GM13976 (cell line): ENCODE data around the gene POFUT2.

ENCODE experiments used
- DNase-seq: peaks from one replicate; pipeline ENCODE4 v3.0.0; 2012; ENCODE audit warnings: low spot score
- CTCF ChIP-seq: IDR thresholded peaks from 2 replicates; pipeline ENCODE4 v1.5.1; 2012; ENCODE audit warnings: borderline replicate concordance, mild to moderate bottlenecking; ENCODE audit not compliant: insufficient read depth; ENCODE audit errors: extremely low read depth, missing control alignments, control extremely low read depth
- in situ Hi-C: fragments of 300-500 bp; cut with MboI; formaldehyde crosslinking; loops from one replicate; pipeline ENCODE4 v1.12.0; 2022; ENCODE audit warnings: low sequenced_read_pairs, mixed read lengths, inconsistent platforms; ENCODE audit not compliant: unreplicated experiment

The POFUT2 gene

DNA sequence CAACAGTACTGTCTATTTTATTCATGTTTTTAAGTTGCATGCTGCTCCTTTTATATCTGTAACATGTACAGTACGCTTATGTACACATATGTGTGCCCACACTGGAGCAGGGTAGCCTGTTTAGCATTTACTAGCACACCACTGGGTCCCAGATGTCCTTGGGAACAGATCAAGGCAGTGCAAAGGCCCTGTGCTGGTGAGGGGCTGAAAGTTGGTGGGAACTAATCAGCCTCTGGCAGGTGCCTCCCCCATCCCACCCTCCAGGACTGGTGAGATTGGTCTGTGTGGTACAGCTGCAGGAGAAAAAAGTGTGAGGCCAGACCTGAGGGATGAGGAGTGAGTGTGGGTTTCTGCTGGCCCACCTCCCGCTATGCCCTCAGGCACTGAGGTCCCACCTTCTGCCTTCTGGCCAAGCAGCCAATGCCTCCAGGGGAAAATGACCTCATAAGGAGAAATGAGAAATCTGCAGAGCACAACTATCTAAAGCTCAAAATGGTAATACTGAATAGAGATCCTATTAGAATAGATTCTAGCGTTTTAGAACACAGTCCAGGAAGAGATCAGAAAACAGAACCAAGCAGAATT is 58.9 kb downstream of the POFUT2 start:
- DNase-seq, result no peak
- no peak for TF ChIP-seq CTCF
- in situ Hi-C loops, result no loop called here

DNA sequence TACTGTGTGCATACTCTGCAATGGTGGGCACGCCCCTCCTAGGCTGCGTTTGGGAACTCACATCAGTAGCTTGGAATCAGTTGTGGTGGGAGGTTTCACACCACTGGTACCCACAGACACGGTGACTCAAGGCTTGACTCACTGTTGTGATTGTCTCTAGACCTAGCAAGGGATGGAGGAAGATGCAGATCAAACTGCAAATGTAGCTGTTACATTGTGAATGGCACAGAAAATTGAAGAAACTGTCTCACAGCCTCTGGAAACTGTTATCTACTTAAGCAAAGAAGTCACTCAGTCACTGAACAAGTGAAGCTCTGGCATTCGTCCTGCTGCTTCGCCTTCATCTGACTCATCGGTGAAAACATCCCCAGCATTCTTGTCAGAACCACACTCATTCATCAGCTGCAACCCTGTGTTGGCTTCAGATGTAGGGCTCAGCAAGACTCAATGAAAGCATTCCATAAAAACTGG is 59.5 kb downstream of the POFUT2 start:
- no peak for TF ChIP-seq CTCF
- in situ Hi-C loops, result no loop called here
- no peak for DNase-seq

GRCh38 chr21:45227735-45228134 is 60.0 kb downstream of the POFUT2 start:
- TF ChIP-seq CTCF, result no peak

DNA sequence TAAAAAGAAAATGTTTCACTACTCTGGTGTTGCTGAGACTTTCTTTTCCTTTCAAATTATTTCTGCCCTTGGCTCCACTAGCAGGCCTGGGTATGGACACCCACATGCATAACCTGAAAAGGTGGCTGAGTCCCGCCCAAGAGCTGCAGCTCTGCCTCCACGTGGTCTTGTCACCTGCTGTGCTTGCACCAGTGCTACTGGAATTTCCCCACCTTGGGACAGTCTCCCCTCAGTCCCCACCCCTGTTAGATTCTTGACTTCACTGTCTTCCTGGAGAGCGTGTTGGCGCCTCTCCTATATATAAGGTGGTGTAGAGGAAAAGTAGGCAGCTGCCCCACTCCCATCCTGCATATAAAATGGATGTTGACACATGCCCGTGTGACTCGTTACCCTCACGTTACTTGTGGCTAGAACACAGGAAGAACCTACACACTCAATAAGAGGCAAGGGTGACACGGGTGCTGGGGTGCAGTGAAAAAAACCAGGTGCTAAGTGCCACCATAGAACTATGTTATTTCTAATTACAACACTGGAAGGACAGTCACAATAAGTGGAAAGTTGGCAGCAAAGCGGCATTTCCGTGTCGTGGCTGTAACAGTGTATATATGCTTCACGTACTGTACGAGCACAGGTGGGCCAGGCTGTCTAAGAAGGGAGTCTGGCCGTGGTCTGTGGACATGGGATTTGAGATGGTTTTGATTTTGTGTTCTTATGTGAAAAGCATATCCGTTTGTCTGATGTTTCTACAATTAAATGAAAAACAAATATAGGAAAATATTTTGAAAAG is 61.0 kb downstream of the POFUT2 start:
- TF ChIP-seq CTCF, result no peak
- in situ Hi-C loops, result no loop called here
- DNase-seq, result no peak

More at GRCh38 chr21:45227735-45228134, 60.0 kb downstream of the POFUT2 start:
- in situ Hi-C loops, result no loop called here
- no peak for DNase-seq

DNA sequence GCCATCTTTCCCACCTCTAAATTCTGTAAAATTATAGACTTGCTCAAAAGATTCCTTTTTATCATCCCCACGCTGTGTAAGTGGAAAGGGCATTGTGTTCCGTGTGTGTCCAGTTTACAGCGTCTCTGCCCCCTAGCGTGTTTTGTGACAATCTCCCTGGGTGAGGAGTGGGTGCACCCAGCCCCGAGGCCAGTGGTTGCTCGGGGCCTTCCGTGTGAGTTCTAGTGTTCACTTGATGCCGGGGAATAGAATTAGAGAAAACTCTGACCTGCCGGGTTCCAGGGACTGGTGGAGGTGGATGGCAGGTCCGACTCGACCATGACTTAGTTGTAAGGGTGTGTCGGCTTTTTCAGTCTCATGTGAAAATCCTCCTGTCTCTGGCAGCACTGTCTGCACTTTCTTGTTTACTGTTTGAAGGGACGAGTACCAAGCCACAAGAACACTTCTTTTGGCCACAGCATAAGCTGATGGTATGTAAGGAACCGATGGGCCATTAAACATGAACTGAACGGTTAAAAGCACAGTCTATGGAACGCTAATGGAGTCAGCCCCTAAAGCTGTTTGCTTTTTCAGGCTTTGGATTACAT is 61.9 kb downstream of the POFUT2 start:
- no peak for TF ChIP-seq CTCF
- in situ Hi-C loops, result no loop called here
- no peak for DNase-seq

GRCh38 chr21:45225041-45225740 is 62.5 kb downstream of the POFUT2 start:
- TF ChIP-seq CTCF, result no peak
- DNase-seq, result no peak
- in situ Hi-C loops, result no loop called here
